HG02870 (cell line): Measurements from ENCODE around the gene LARP4.
"Not testable (repeated sequence)": the region's sequence is repeated elsewhere in the genome, so short reads cannot be mapped to it uniquely, and the experiment has no call there.

ENCODE experiments used
- ATAC-seq: cut with Tn5 transposase; IDR thresholded peaks from one replicate; pipeline ENCODE4 v1.9.1; 2021; ENCODE audit warnings: mild to moderate bottlenecking, moderate library complexity; ENCODE audit not compliant: unreplicated experiment

The LARP4 gene

DNA sequence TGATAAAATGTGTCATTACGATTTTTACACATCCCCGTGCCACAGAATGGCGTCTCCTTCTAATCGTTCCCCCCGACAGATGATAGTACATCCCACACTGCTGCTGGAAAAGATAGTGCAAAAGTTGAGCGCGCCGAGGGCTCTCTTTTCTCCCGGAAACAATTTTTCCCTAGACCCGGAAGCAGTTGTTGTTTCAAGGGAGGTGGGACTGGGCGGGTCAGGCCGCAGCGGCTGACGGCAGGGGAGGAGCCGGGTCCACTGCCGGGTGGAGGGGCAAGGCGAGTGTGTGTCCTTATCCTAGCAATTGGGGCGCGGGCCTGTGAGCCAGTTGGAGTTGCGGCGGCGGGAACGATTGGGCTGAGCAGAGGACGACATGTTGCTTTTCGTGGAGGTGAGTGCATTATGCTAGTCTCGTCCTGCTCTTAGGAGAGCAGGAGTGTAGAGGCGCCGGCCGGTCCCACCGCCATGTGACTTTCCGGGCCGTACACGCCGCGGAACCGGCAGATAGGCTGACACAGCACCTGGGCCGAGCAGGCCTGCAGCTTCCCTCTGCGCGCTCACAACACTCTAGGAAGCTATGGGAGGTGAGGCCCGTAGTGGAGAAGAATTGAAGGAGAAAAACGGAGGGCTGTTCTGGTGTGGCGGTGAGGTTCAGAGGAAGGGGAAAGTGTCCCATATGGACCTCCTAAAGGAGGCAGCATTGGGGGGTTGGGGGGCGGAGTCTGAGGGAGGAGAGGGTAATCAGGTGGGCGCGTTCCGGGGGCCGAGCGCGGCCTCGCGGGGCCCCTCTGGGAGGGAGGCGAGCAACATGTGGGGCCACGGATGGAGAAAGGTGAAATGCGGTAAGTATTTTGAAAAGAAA lies at the start of gene LARP4:
TSS of gene LARP4 (plus strand) at position 248 of the 862 bp plus-strand sequence. CDS start at position 374, 126 bp downstream.
- ATAC-seq, result peak; percentile 89

DNA sequence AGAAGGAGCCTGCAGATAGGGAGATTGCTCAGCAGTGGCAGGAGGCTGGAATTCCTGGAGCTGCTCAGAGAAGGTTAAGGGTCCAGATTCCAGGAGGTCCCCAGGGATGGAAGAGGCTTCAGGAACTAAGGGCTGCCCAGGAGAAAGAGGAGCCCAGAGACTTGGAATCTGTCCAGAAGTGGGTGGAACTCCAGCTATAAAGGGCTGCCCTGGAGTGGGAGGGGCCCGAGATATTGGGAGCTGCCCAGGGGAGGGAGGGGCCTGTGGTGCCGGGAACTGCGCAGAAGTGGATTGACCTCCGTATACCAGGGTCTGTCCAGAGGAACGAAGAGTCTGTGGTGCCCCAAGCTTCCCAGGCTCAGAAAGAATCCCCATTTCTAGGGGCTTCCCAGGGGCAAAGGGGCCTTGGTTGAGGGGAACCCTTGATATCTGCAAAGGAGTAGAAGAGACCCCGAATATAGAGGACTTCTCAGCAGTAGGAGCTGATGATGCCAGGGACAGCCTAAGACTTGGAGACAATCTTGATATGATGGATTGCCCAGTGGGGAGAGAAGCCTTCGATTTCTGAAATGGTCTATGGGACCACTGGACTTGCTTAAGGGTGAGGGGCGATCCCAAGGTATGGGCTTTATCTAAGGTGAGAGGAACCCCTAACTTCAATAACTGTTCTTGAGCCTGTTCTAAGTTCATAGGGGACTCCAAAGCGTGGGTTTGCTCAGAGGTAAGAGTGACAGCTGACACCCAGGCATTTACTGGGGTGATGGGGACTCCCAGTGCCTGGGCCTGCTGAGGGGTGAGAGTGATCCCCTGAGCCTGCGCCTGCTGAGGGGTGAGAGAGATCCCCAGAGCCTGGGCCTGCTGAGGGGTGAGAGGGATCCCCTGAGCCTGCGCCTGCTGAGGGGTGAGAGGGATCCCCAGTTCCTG lies 49.3 kb upstream of the LARP4 start:
- ATAC-seq, result no peak

- ATAC-seq, result no peak
These were observed 47.3 kb upstream of the LARP4 start for GRCh38 chr12:50353404-50353803.

- no peak for ATAC-seq
These were observed 46.7 kb upstream of the LARP4 start for GRCh38 chr12:50353869-50354593.

DNA sequence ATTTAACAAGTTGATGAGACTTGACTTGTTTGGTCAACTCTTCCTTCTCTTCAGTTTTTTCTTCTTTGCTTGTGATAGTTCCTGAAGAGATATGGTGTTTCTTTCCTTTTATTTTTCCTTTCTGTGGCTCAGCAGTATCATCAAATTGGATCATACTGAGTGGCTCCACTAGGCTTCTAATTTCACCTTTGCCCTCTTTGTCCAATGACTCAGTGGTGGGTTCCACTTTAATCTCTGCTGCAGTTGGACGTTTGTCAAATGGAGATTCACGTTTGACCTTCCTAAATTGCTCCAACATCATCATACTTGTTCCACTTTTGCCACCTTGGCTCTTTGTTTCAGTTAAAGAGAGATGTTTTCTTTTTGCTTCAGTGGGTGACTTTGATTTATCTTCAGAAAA lies 45.8 kb upstream of the LARP4 start:
- no peak for ATAC-seq

GRCh38 chr12:50355365-50355764 lies 45.3 kb upstream of the LARP4 start:
- no peak for ATAC-seq

- no peak for ATAC-seq
These were observed 38.0 kb upstream of the LARP4 start for GRCh38 chr12:50362671-50363070.

DNA sequence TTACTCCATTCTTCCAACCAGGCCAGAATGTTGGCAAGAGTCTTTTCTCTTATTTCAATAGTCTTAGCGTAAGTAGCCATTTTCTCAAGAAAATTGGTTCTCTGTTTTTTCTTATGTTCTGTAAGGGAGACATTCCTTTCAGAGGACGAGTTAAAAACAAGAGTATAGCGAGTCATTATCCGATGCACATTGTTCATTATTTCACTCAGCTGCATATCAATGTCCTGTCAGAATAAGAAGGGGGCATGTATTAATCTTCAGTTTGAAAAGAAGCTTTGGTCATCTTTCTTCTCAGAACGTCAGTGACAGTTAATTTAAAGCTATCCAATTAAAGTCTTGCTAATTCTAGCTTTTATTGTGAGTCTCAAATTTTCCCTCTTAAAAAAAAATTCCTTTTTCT lies 37.5 kb upstream of the LARP4 start:
- no peak for ATAC-seq

DNA sequence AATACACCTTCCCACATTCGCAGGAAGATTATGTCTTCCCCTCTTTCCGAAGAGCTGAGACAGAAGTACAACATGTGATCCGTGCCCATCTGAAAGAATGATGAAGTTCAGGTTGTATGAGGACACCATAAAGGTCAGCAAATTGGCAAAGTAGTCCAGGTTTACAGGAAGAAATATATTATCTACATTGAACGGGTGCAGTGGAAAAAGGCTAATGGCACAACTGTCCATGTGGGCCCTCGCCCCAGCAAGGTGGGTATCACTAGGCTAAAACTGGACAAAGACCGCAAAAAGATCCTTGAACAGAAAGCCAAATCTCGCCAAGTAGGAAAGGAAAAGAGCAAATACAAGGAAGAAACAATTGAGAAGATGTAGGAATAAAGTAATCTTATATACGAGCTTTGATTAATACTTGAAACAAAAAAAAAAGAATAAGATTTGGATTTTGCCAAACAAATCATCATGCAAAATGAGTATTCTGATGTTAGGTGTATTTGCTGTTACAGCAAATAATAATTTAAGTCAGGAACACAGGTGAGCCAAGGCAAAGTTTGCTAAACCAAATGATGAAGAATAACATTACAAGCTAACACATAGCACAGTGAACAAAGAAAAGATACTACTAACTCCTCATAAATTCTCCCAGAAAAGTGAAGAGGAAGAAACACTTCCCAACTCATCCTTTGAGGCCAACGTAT lies 34.8 kb upstream of the LARP4 start:
- no peak for ATAC-seq

GRCh38 chr12:50370672-50371071 lies 30.0 kb upstream of the LARP4 start:
- not testable (repeated sequence) for ATAC-seq

DNA sequence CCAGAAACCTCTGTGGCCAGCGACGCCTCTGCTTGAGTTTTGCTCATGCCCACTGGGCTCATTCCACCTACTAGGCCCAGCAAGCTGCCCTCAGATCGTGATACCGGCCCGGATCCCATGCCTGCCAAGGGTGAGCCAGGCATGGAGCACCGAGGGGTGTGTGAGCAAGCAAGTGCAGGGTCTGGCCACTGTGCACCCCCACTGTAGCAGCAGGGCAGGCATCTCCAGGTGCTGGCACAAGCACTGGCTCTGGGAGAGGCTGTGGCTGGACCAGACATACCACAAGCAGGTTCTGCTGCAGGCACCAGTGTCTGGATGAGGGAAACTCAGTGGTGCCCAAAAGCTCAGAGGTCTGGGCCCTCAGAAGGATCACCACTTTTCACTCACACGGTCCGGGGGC lies 24.9 kb upstream of the LARP4 start:
- no peak for ATAC-seq

- ATAC-seq, result no peak
These were observed 19.8 kb upstream of the LARP4 start for GRCh38 chr12:50380761-50381325.

DNA sequence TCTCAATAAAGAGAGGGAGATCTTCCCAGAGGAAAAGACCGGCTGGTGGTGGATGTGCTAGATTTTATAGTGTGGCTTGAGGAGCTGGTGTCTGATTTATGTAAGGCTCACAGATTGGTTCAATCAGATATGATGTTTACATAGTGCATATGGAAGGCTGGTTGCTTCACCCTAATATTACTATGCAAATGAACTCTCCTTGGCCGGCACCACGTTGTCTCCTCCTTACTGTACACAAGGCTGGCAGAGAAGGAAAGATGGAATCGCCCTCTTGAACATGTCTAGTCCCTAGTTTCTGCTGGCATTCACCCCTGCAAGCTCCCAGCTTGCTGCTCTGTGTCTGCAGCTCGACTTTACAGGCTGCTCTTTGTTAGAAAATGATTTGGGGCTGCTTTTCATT lies 13.2 kb upstream of the LARP4 start:
- ATAC-seq, result no peak

GRCh38 chr12:50387972-50388478 lies 12.7 kb upstream of the LARP4 start:
- no peak for ATAC-seq

- ATAC-seq, result not testable (repeated sequence)
These were observed 11.9 kb upstream of the LARP4 start for GRCh38 chr12:50388793-50389192.

DNA sequence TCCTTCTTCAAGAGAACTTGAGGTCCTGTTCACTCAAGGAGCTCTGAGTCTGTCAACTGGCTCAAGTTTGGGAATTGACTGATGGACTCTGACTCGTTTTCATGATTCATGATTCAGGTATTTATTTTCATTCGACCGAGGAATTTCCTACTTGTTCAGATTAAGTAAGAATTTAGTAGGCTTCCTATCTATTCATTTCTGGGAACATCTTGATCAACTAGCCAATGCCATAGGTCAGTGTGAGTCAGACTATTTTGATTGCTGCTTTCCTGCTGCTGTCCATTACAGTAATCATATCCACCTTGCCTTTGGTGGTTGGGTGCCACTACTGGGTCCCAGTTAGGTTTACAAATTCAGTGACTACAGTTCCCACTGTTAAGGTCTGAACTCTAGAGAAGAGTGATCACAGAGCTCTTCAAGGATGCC lies 10.4 kb upstream of the LARP4 start:
- ATAC-seq, result no peak

DNA sequence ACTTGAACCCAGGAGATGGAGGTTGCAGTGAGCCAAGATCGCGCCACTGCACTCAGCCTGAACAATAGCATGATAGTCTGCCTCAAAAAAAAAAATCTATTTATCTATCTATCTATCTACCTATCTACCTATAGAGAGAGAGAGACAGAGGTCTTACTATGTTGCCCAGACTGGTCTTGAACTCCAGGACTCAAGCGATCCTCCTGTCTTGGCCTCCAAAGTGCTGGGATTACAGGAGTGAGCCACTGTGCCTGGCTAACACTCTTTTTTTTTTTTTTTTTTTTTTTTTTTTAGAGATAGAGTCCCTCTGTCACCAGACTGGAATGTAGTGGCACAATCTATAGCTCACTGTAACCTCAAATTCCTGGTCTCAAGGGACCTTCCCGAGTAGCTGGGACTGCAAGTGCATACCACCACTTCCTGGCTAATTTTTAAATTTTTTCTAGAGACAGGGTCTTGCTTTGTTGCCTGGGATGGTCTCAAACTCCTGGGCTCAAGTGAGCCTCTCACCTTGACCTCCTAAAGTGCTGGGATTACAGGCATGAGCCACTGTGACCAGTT lies 6.1 kb upstream of the LARP4 start:
- no peak for ATAC-seq

DNA sequence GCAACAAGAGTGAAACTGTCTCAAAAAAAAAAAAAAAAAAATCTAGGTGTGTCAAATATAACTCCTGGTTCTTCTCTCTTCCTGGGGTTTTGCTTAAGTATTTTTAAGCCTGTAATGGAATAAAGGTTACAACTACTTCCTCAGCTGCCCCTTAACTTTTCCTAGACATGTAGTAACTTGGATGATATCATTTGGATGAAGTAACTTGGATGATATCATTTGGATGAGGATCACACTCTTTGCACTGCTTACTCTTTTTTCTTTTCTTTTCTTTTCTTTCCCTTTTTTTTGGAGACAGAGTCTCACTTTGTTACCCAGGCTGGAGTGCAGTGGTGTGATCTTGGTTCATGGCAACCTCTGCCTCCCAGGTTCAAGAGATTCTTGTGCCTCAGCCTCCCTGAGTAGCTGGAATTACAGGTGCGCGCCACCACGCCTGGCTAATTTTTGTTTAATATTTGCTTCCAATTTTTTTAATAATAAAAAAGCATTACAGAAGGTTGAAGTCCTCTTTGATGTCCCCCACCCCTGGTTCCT lies 3.5 kb upstream of the LARP4 start:
- ATAC-seq, result no peak

- no peak for ATAC-seq
These were observed 1.8 kb upstream of the LARP4 start for GRCh38 chr12:50398931-50399330.
